GM12872 (cell line): ENCODE data around the gene CEP126.

Experiments
- TF ChIP-seq, protein P1 (sequence below): IDR thresholded peaks from 3 replicates; pipeline ENCODE4 v1.5.1; 2011; ENCODE audit warnings: low read depth, mild to moderate bottlenecking, low read length, moderate library complexity; ENCODE audit not compliant: insufficient read depth

The CEP126 gene

DNA sequence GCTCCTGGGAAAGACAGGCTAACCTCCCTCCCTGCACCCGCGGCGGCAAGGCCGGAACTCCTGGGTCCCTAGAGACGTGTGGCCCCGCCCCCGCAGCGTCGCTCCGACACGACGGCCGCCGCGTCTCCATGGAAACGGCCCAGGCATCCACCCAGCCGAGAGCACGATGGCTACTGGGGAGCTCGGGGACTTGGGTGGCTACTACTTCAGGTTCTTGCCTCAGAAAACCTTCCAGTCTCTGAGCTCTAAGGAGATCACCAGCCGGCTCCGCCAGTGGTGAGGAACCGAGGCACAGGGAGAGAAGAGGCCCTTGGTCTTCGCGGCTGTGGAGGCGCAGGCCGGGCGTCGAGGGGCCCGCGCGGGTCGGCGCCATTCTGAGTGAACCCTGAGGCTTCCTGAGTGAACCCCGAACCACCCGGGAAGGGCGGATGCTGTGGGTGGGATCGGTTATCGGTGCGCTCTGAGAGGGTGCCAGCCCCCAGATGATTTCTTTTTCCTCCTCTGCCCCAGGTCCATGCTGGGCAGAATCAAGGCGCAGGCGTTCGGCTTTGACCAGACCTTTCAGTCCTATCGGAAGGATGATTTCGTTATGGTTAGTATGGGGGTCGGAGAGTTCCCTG lies 132.6 kb downstream of the CEP126 start, which contains the start of gene CFAP300:
Gene CFAP300 (plus strand): TSS at position 133 of the 620 bp plus-strand sequence. CDS start 34 bp downstream, at position 167.
- TF ChIP-seq, protein P1, sequence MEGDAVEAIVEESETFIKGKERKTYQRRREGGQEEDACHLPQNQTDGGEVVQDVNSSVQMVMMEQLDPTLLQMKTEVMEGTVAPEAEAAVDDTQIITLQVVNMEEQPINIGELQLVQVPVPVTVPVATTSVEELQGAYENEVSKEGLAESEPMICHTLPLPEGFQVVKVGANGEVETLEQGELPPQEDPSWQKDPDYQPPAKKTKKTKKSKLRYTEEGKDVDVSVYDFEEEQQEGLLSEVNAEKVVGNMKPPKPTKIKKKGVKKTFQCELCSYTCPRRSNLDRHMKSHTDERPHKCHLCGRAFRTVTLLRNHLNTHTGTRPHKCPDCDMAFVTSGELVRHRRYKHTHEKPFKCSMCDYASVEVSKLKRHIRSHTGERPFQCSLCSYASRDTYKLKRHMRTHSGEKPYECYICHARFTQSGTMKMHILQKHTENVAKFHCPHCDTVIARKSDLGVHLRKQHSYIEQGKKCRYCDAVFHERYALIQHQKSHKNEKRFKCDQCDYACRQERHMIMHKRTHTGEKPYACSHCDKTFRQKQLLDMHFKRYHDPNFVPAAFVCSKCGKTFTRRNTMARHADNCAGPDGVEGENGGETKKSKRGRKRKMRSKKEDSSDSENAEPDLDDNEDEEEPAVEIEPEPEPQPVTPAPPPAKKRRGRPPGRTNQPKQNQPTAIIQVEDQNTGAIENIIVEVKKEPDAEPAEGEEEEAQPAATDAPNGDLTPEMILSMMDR = no peak
